ENCODE data around the gene CADM1. TPM values are rescaled to one million over a fixed set of nuclear protein-coding genes. Genes with fewer than 3 reads are reported as not detected.

Gene CADM1
- total RNA-seq, 1 experiment from 2014 or later: 30.8 TPM

- DNase-seq (ENCODE audit: low read depth): no peak
Measured at GRCh38 chr11:115217726-115218311, 286.4 kb downstream of the CADM1 start.

- peak; percentile 22 for DNase-seq (ENCODE audit: low read depth)
Measured at GRCh38 chr11:115215694-115216617, 288.3 kb downstream of the CADM1 start.

GRCh38 chr11:115214644-115215234 is 289.5 kb downstream of the CADM1 start:
- DNase-seq (ENCODE audit: low read depth): no peak

- DNase-seq (ENCODE audit: low read depth): no peak
Measured at GRCh38 chr11:115213007-115213406, 291.2 kb downstream of the CADM1 start.

GRCh38 chr11:115208808-115209259 is 295.4 kb downstream of the CADM1 start:
- DNase-seq (ENCODE audit: low read depth): no peak

GRCh38 chr11:115207916-115208315 is 296.3 kb downstream of the CADM1 start:
- DNase-seq (ENCODE audit: low read depth): no peak

GRCh38 chr11:115207166-115207591 is 297.0 kb downstream of the CADM1 start:
- no peak for DNase-seq (ENCODE audit: low read depth)

GRCh38 chr11:115206365-115207022 is 297.7 kb downstream of the CADM1 start:
- DNase-seq (ENCODE audit: low read depth): no peak

DNA sequence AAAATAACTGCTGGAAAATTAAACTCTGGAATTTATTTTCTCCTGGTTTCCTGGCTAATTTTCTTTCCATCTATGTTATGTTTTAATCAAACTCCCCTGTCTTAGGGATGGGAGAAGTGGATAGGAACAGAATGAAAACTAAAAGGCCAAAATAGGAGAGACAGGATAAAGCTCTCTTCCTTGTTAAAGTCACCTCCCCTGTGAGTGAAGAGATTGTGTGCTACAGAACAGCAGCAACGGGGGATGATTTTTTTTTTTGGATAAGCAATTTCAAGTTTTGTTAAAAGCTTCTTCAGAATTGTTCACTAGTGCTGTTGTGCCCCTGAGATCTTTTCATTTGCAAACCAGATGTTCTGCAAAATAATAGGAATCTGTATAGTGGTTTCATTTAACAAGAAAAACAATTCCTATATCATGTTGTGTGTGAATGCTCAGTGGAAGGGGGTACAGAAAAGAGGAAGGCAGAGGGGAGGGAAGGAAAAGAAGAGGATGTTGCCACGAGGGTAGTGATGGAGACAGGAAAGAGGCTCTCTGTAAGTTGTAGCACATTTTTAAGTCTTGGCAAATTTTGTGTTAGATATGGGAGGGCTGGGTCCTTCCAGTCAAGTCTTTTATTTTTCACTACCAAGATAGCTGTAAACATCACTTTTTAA is 301.2 kb downstream of the CADM1 start:
- DNase-seq (ENCODE audit: low read depth): no peak

DNA sequence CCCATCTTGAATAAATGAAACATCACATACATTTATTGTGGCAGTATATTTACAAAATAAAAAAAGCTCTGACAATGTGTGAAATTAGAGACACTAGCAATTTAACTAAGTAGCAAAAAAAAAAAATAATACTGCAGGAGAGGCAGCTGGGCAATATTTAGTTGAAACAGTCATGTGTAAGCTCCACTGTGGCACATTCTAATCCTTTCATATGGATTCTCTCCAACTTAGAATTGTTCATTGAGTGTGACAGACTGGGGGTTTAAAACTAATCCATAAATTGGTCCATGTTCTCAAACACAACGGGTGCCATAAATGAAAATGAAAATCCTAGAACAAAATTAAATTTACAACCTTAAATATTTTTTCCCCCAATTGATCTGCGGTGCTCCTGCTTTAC is 302.1 kb downstream of the CADM1 start:
- DNase-seq (ENCODE audit: low read depth): no peak

DNA sequence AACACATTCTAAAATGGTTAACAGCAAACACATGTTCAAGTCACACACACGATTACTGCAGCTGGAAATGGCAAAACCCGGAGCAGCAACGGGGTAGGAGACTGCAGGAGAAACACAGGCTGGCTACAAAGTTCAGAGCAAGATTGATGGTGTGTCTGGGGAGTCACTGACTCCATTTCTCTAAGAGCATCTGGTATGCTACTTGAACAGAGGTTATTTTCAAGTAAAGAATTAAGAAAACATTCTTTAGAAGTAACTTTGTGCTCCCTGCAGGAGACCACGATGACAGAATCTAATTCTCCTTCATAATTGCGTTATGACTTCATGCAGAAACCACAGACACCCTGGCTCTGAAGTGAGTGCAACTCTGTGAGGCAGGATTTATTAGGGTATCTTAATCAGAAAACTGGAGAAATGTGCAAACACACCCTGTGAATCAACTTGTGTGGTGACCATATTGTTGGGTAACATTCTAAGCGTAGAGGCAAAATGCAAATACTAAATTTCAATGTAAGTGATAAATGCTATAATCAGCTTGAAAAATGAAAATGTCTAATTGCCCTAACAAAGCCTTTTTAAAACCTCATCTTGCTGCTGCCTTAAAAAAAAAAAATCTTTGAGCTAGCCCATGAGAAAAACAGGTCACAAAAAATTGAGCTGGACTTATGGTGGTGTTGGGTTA is 303.0 kb downstream of the CADM1 start:
- DNase-seq (ENCODE audit: low read depth): peak; percentile 59

DNA sequence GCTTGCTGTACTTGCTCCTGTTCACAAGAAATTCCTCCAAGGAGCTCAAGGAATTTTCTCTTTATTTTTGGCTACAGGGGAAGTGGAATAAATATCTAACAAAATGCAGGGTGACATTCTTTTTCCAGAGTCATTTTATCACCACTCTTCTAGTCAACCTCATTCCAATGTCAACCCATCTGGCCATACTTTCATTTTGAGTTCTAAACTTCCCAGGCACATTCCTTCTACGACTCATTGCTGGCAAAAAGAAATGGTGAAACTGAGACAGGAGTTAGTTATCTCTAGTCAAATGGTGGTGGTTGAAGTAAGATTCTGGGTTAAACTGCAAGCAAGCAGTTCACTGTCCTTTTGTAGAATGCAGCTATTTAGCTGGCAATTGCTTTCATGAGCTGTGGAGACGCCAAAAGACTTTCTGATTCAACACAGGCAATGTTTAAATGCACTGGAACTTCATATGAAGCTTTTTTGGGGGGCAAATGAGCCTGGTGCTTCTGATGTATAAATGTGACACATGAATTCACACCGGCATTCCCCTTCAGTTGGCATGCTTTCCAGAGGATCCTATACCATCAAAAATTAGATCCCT is 304.6 kb downstream of the CADM1 start:
- peak; percentile 16 for DNase-seq (ENCODE audit: low read depth)

DNA sequence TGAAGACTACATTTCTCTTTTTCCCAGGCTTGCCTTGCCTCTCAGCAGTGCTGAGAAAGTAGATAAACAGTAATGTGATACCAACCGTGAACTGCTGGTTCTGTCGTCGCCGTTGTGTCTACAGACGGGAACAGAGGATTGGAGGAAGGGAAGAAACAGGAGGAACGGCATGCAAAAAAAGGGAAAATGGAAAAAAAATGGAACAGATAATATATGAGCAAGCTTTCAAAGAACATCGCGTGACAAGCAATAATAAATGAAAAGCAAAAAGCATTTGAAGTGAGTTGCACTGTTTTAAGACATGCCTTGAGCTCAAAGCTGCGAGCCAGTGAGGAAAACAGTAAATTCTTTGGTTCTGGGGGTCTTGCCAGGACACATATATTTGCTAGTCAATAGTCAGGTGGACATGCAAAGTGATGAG is 305.9 kb downstream of the CADM1 start:
- DNase-seq (ENCODE audit: low read depth): no peak

DNA sequence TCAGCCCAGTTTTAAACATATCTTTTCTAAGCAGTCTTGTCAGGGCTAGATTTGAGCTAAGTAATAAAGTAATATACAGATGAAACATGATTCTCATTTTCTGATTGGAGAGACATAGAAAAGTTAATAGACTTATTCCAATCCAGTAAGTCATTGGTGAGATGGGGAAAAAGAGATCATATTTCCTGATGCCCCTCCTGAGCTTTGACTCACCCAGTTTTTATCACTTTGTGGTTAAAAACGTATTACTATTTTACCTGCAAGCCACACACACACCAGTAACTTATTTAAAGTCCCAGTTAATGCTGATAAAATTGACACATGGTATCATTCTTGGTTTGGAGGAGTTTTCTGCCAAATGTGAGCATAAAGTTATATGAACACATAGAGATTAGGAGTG is 306.8 kb downstream of the CADM1 start:
- DNase-seq (ENCODE audit: low read depth): peak; percentile 52

DNA sequence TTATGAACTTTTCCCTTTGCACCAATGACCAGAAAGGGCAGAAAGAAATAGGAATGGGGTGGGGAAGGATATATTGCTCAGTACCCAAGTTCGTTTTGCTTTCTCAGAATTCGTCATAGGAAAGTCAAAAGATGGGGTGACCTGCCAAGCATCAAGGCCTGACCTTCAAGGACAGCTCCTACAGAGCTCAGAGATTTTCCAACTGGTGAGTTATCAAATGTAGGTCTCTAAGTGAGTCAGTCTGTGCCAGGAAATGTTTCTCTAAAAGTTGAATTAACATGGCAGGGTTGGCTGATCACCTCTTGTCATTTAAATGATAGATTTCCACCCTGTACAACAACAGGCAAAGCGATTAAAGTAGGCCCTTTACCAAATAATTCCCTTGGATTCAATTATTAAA is 307.2 kb downstream of the CADM1 start:
- peak; percentile 26 for DNase-seq (ENCODE audit: low read depth)

DNA sequence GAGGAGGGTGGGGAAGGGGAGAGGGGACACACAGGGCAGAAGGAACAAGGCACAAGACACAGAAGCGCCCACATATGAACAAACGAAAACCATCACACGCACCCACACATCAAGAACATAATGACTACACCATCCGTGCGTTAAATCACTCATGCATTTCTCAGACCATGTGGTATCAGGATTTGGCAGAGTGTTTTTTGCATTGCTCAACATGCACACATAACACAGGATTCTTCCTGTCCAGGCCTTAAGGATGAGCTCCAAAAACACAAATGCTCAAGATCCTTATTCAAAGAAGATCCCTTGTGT is 309.5 kb downstream of the CADM1 start:
- DNase-seq (ENCODE audit: low read depth): no peak

DNA sequence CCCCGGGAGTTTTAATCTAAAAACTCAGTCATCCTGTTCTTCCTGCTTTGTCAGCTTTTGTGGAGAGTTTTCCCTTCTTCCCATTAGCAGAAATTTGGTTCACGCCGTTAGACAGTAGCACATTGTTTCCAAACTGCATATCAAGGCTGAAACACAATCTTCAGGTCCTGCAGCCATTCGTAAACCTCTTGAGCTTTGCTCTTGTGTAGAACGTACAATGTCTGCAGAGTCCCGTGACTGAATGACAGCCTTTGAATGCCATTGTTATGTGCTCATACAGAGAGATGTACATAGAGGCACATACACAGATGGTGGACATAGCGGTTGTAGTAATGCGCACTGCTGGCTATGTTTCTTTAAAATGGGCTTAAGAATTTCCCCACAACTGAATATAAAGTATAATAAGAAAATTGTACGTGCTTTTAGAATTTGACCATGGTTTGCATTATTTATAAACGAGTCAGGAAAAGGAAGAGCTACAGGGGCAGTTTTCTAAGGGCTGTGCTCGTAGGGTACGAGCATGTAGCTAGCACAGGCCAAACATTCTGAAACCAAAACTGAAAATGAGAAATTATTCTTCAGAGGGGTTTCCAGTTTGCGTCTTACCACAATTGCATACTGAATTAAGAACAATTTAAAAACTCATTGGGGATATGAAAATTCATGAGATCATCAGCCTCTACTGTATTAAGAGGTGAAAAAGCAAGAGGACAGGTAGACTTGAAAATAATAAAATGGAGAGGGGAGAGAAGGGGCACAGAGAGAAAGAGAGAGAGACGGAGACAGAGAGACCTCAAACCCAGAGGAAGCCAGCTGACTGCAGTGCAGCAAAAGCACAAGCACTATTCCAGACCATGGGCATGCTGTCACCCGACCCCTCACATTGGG is 310.1 kb downstream of the CADM1 start:
- no peak for DNase-seq (ENCODE audit: low read depth)

DNA sequence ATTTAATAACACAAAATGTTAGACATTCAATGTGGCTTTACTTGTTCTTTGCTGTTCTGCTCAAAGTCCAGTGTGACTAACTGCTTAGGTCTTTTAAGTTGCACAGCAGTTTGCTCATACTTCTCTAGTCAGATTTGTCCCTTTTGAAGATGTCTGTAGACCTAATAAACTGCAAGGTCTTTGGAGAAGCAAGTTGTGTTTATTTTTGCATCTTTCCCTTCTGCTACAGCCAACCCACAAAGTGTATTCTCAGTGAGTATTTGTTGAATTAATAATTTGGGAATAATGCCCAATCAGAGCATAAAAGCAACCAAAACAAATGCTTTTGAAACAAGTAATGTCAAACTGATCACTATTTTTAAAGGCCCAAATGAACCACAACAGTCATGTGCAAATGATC is 312.5 kb downstream of the CADM1 start:
- no peak for DNase-seq (ENCODE audit: low read depth)

GRCh38 chr11:115190196-115190595 is 314.0 kb downstream of the CADM1 start:
- no peak for DNase-seq (ENCODE audit: low read depth)
